ENCODE data around the gene ALDH3B1. TPM values are rescaled to one million over a fixed set of nuclear protein-coding genes. Genes with fewer than 3 reads are reported as not detected.

Gene ALDH3B1
- total RNA-seq, 2 experiments from 2014 or later = 0.09 to 0.11 TPM

DNA sequence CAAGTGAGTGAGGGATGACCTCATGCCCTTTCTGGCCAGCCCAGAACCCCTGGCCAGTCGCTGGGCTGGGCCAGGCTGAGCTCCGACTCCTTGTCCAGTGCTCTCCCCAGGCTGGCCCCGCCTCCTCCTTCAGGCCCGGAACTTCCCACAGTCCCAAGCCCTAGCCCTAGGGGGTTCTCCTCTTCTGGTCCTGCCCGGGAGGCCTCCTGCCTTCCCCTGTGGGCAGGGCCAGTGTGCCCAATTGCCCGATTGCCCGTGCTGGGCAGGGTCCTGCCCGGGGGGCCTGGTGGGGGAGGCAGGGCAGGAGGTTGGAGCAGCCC is 32.9 kb downstream of the ALDH3B1 start:
- POLR2A ChIA-PET = interaction anchor here (7.4 kb wide), 1 partner anchor 8 kb away, joined by 45 read pairs; no protein-coding TSS in a partner anchor
- ATAC-seq (no peak), DNase-seq (no peak)
- Mint-ChIP-seq H3K27me3 (no peaks in the 10 kb centered on the region), H3K9me3 (no peaks in the 10 kb centered on the region), H3K36me3 (ENCODE audit: low read depth) (peaks cover 4% of the 10 kb centered on the region), H3K4me3 (no peak overlapping the region), H3K4me1 (ENCODE audit: low read depth) (peaks cover 4% of the 10 kb centered on the region), H3K27ac (no peak overlapping the region)
- CTCF ChIA-PET = no interaction called here
- intact Hi-C loops (cut with micrococcal nuclease) = no loop called here
- TF ChIP-seq, protein P1, sequence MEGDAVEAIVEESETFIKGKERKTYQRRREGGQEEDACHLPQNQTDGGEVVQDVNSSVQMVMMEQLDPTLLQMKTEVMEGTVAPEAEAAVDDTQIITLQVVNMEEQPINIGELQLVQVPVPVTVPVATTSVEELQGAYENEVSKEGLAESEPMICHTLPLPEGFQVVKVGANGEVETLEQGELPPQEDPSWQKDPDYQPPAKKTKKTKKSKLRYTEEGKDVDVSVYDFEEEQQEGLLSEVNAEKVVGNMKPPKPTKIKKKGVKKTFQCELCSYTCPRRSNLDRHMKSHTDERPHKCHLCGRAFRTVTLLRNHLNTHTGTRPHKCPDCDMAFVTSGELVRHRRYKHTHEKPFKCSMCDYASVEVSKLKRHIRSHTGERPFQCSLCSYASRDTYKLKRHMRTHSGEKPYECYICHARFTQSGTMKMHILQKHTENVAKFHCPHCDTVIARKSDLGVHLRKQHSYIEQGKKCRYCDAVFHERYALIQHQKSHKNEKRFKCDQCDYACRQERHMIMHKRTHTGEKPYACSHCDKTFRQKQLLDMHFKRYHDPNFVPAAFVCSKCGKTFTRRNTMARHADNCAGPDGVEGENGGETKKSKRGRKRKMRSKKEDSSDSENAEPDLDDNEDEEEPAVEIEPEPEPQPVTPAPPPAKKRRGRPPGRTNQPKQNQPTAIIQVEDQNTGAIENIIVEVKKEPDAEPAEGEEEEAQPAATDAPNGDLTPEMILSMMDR (IDR thresholded peaks at IDR 0.05) = no peak

DNA sequence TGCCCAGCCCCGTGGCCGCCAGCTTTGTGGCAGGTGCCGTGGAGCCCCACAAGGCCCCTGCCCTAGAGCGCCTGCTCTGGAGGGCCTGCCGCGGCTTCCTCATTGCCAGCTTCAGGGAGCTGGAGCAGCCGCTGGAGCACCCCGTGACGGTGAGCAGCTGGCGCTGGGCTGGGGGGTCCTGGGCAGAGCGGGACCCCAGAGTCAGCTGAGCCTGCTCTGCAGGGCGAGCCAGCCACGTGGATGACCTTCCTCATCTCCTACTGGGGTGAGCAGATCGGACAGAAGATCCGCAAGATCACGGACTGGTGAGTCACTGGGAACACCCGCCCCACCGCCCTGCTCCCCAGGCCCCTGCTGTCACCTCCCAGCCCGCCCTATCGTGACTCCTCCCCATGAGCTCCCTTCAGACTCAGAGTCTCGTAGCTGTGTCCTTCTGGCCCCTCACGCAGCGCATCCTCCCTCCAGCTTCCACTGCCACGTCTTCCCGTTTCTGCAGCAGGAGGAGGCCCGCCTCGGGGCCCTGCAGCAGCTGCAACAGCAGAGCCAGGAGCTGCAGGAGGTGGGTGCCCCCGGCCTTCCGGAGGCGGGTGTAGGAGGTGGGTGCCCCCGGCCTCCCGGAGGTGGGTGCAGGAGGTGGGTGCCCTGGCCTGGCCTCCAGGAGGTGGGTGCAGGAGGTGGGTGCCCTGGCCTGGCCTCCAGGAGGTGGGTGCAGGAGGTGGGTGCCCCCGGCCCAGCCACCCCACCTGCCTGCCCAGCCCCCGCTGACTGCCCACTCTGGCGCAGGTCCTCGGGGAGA is 33.4 kb downstream of the ALDH3B1 start:
- intact Hi-C loops (cut with micrococcal nuclease) = no loop called here
- ChIA-PET POLR2A (interaction anchor here (7.4 kb wide), 1 partner anchor 8 kb away, joined by 45 read pairs; no protein-coding TSS in a partner anchor), CTCF (no interaction called here)
- no peak for DNase-seq
- Mint-ChIP-seq H3K27me3 (no peaks in the 10 kb centered on the region), H3K4me3 (no peak overlapping the region), H3K4me1 (ENCODE audit: low read depth) (peaks cover 4% of the 10 kb centered on the region), H3K36me3 (ENCODE audit: low read depth) (peaks cover 4% of the 10 kb centered on the region), H3K27ac (no peak overlapping the region), H3K9me3 (no peaks in the 10 kb centered on the region)
- TF ChIP-seq, protein P1 (IDR thresholded peaks at IDR 0.05) = no peak
- no peak for ATAC-seq

DNA sequence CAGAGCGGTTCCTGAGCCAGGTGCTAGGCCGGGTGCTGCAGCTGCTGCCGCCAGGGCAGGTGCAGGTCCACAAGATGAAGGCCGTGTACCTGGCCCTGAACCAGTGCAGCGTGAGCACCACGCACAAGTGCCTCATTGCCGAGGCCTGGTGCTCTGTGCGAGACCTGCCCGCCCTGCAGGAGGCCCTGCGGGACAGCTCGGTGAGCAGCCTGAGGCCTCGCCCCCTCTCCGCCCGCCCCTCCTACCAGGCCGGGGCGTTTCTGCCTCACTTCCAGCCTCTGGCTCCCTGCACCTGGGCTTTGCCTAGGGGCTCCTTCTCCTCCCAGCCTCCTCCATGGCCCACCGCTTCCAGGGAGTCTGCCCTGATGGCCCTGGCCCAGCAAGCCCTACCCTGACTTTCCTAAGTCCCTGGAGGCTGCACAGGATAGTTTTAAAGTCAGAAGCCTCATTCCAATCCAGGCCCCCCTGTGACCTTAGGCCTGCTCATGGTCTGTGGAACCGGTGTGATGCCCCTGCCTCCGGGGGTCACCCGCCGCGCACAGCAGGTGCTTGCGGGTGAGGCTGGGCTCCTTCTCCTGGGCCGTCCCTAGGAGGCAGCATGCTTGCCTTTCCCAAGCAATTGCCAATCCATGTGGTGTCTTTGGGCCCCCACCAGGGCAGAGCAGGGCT is 34.2 kb downstream of the ALDH3B1 start:
- POLR2A ChIA-PET = interaction anchor here (7.4 kb wide), 1 partner anchor 7 kb away, joined by 45 read pairs; no protein-coding TSS in a partner anchor
- DNase-seq = no peak

DNA sequence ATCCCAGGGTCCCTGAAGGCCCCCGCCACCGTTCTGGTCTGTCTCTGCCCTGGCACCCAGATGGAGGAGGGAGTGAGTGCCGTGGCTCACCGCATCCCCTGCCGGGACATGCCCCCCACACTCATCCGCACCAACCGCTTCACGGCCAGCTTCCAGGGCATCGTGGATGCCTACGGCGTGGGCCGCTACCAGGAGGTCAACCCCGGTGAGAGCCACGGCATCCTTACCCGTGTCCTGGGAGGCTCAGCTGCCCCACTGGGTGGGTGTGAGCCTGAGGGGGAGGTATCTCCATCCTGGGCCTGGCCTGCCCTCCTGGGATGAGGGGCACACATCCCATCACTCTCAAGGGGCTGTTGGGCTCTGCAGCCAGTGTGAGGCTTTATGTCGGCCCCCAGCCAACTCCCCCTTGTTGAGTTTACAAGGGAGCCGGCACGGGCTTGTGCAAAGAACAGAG is 34.8 kb downstream of the ALDH3B1 start:
- intact Hi-C loops (cut with micrococcal nuclease) = no loop called here
- CTCF ChIA-PET = no interaction called here
- no peak overlapping the region for H3K27ac Mint-ChIP-seq
- H3K27me3 Mint-ChIP-seq = no peaks in the 10 kb centered on the region
- no peaks in the 10 kb centered on the region for H3K9me3 Mint-ChIP-seq
- POLR2A ChIA-PET = no interaction called here
- H3K4me3 Mint-ChIP-seq = no peak overlapping the region
- DNase-seq (no peak), ATAC-seq (no peak)
- H3K36me3 Mint-ChIP-seq (ENCODE audit: low read depth) = peaks cover 4% of the 10 kb centered on the region
- H3K4me1 Mint-ChIP-seq (ENCODE audit: low read depth) = peaks cover 4% of the 10 kb centered on the region
- TF ChIP-seq, protein P1 (IDR thresholded peaks at IDR 0.05) = no peak

More for the DNA sequence above, 34.2 kb downstream of the ALDH3B1 start:
- intact Hi-C loops (cut with micrococcal nuclease) = no loop called here
- TF ChIP-seq, protein P1 (IDR thresholded peaks at IDR 0.05) = no peak
- Mint-ChIP-seq H3K4me3 (no peak overlapping the region), H3K4me1 (ENCODE audit: low read depth) (peaks cover 4% of the 10 kb centered on the region), H3K36me3 (ENCODE audit: low read depth) (peaks cover 4% of the 10 kb centered on the region), H3K27me3 (no peaks in the 10 kb centered on the region), H3K27ac (no peak overlapping the region), H3K9me3 (no peaks in the 10 kb centered on the region)
- ATAC-seq = no peak
- CTCF ChIA-PET = no interaction called here
